GM18502 (cell line): ENCODE measurements around the gene CASK.

ENCODE experiments used
- ATAC-seq: cut with Tn5 transposase; IDR thresholded peaks from one replicate; pipeline ENCODE4 v1.9.1; 2021; ENCODE audit warnings: mild to moderate bottlenecking; ENCODE audit not compliant: unreplicated experiment, poor library complexity

CASK gene

DNA sequence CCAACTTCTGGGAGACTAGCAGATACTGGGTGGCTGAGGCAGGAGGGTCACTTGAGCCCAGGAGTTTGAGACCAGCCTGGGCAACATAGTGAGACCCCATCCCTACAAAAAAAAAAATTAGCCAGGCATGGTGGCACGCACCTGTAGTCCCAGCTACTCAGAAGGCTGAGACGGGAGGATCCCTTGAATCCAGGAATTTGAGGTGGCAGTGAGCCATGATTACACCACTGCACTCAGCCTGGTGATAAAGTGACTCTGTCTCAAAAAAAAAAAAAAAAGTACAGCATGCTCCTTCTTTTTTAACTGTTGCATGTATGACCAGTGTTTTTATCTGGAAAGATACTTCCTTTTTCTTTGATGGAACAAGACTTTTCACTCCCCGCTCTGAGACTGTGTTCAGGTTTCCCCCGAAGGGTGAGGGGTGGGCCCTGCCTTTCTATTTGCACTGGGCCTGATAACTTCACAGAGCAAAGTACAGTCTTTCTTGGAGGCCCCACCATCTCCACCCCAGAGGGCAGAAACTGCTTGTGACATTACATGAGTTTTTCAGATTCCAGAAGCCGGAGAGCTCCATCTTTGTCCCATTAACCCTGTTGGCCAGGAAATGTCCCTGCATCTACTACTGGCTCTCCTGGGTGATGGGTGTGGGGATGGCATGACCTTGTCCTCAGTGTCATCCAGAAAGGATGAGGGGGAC is 441.1 kb downstream of the CASK start:
- no peak for ATAC-seq

DNA sequence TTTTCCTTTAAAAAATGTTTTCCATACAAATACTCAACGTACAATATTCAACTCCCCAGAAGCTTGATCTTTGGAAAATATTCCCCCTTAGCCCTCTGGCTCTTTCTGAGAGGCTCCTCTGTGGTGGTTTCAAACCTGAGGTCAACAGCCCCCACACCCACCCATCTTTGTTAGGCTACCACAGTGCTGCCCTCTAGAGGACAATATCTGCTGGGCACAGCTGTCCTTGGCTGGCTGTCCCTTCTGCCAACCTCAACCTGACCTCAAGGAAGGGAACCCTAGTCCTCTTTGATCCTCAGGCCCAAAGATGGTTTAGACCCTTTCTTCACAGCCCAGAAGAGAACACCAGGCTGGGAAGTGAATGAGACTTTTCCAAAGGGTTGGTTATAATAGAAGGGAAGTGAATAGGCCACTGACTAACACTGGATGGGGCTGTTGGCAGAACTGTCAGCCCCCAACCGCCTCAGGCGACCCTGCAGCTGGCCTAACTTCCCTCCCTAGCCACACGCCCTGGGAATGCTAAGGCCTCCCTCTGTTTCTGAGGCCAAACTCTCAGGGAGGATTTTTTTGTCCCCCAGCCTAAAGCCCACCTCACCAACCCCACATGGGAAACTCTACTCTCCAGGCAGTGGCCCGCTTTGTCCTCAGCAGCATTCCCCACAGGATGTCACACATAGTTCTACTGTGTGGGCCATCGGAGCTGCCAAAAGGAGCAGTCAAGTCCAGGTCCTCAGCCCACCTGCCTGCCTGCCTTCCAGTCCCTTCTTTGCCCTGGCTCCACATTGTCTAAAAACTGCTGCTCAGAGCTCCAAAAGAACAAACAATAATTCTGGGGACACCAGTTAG is 441.9 kb downstream of the CASK start:
- no peak for ATAC-seq

DNA sequence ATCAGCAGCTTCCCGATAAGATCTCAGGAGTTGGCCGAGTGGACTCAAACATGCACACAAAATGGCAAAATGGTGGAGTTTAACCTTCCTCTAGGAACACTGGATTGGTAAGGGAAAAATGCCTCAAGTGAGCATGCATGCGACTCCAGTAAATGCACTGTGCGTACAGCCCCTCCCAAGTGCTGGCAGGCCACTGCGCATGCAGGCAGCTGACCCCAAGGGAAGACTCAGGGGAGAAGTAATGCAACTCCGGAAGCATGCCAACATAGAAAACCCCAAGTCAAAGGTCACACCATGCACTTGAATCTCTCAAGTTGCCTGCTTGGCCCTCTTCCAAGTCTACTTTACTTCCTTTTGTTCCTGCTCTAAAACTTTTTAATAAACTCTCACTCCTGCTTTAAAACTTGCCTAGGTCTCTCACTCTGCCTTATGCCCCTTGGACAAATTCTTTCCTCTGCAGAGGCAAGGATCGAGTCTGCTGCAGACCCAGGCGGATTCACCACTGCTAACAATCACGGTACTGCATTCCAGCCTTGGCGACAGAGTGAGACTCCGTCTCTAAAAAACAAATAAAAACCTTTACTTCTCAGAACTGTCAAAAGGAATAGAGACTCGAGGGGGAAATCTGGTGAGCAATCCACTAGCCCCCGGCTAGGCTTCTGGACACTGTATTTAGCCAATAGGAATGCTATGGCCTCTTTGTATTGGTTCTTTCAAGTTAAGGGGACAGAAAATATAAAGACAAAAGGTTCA is 442.7 kb downstream of the CASK start:
- no peak for ATAC-seq

DNA sequence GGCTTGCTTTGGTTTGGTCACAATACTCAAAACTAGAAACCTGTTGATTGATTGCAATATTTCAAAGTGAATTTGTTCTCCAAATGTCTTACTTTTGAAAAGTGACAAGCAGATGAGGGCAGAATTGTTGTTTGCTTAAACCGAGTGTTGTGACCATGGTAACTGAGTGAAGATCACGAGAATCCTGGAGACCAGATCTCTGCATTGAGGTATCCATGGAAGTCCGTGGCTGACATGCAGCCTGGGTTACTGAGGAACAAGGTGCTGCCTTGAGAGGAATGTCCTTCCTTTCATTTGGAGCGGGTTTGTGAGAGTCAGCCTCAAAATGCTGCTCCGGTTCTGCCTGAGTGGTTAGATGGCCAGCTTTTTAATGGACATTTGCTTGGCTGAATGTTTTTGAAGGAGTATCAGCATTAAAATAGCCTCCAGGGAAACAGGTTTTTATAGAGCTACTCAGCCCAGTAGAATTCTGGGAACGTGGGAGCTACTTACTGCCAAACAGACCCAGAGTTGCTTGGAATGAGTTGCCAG is 444.9 kb downstream of the CASK start:
- ATAC-seq = no peak

DNA sequence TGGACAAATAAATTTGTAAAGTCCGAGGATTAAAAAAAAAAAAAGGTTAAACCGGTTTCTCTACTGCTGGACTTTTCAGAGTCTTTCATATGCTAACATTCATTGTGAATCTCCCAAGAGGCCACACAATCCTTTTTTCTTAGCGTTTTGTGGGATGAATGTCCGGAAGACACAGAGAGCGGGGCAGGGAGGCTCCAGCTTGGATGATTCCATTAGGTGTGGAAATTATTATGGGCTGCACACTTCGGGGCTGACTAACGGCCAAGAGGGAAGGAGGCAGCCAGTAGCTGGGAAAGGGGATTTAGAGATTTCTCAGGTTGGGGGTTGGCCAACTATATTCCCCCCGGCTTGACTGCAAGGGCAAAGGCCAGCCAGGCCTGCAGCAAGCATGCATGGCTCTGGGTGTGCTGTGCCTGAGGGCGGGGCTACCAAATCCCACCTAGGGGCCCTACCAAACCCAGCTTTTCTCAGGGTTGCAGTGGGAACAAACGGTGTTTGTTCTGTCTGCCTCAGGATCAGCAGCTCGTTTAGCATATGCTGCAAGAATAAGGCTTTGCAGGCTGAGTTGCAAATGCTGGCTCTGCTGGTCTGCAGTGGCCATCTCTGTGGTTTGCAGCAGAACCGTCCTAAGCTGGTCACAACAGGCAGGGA is 447.6 kb downstream of the CASK start:
- ATAC-seq = no peak

DNA sequence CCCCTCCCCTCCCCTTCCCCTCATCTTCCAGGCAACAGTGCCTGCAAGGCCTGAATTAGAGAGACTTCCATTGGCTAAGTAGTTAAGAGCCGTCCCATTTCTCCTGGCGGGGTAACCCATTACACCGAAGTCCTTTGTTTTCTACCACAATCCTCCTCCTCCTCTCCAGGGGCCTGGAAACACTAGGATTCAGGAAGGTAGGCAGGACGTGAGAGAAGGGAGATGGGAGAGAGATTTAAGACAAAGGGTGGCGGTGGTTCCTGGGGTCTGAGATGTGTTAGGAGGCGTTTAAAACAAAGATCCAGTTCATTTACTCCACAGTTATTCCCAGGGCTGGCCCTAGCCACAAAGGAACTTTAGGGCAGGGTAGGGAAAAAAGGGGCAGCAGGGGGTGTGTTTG is 448.2 kb downstream of the CASK start:
- ATAC-seq = no peak

DNA sequence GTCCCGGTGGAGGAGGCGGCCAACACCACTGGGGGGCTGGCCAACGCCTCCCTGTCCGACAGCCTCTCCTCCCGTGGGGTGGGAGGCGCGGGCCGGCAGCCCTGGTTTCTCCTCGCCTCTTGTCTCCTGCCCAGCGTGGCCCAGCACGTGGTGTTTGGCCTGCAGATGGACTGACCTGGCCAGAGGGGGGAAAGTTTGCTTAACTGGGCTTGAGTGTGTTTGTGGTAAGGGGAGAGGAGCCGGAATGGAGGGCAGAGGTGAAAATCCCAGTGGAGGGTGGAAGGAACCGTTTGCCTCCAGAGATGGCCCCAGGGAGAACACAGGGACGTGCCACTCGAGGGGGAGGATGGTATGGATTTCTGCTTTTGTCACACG is 448.6 kb downstream of the CASK start:
- no peak for ATAC-seq

DNA sequence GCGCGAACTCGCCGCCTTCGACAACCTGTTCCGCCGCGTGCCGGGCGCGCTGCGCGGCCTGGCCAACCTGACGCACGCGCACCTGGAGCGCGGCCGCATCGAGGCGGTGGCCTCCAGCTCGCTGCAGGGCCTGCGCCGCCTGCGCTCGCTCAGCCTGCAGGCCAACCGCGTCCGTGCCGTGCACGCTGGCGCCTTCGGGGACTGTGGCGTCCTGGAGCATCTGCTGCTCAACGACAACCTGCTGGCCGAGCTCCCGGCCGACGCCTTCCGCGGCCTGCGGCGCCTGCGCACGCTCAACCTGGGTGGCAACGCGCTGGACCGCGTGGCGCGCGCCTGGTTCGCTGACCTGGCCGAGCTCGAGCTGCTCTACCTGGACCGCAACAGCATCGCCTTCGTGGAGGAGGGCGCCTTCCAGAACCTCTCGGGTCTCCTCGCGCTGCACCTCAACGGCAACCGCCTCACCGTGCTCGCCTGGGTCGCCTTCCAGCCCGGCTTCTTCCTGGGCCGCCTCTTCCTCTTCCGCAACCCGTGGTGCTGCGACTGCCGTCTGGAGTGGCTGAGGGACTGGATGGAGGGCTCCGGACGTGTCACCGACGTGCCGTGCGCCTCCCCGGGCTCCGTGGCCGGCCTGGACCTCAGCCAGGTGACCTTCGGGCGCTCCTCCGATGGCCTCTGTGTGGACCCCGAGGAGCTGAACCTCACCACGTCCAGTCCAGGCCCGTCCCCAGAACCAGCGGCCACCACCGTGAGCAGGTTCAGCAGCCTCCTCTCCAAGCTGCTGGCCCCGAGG is 449.2 kb downstream of the CASK start:
- ATAC-seq = no peak

DNA sequence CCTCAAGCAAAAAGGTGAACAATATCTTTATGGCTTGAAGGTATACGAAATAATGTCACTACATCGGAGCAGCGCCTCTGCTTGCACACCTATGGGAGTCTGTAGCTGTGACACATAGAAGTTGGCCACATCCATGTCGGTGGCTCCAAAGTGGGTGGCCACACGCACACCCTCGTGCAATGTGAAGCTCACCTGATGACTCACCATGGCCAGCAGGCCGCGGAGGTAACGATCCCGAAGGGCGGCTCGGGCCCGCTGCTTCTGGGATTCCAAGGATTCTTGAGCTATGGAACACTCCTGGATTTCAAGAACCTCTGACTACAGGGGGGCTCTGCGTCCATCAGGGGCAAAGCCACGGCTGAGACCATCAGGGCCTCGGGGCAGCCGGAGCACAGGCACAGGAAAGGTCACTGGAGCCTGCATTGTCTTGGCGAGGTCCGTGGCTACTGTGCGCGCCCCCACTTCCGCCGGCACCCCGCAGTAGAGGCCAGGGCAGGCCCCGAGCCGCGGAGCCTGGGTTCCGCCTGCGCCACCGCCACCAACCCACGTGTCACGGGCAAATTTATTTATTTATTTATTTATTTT is 451.0 kb downstream of the CASK start:
- no peak for ATAC-seq

DNA sequence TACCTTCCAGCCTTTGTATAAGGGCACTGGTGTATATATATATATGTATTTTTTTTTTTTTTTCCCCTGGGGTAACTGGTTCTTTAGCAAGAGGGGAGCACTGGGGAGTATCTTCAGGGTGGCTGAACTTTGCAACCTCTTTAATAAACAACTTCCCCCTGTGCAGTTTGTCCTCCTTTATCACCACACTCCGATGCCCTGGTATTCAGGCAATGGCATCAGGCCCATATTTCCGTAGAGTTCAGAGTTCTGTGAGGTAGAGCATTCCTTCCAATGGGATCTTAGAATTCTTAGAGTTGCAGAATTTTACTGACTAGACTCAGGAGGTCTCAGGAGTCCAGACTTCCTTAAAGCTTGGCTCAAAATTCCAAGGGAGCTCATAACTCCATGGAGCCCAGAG is 451.6 kb downstream of the CASK start:
- no peak for ATAC-seq

DNA sequence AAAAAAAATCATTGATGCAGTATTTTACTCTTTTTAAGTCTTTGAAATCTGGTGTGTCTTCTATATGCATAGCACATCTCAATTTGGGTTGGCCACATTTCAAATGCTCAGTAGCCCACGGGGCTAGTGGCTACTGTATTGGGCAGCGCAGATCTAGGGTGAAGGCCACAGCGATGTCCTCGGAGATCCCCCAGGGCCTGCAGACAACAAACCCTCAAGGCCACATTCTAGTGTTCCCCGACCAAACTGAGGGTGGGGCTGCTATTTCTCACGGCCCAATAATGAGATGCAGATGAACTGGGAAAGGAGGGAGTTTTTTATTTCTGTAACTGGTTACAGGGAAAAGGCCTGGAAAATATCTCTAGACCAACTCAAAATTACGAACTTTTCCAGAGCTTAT is 452.6 kb downstream of the CASK start:
- ATAC-seq = no peak

DNA sequence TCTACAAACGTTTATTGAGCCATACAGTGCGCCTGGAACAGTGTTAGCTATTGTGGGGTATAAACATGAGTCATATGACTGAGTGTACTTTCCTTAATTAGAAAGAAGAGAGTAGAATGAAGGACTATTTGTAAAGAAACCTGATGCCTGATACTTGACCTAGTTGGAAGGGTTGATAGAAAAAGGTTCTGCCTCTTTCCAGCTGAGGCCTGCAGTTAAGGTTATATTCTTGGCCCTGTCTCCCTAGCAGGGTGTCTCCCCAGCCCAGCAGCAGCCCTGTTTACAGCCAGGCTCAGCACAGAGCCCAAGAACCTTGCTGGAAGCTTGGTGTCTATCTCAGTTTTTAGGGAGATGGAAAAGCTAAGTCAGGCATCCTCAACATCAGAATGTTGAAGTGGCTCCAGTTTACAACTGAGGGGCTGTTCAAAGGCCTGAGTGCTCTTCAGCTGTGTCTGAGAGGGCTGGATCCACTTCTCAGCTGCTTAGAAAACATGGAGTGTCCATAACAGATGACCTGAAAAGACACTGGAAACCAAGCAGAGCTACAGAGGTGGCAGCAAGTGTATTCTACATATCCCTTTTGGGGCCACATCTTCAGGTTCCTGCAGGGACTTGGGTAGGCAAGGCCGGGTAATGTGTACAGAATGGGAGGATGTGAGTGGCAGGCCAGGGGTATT is 454.6 kb downstream of the CASK start:
- ATAC-seq = no peak
